ENCODE data around the gene TNFAIP8.

Gene TNFAIP8

DNA sequence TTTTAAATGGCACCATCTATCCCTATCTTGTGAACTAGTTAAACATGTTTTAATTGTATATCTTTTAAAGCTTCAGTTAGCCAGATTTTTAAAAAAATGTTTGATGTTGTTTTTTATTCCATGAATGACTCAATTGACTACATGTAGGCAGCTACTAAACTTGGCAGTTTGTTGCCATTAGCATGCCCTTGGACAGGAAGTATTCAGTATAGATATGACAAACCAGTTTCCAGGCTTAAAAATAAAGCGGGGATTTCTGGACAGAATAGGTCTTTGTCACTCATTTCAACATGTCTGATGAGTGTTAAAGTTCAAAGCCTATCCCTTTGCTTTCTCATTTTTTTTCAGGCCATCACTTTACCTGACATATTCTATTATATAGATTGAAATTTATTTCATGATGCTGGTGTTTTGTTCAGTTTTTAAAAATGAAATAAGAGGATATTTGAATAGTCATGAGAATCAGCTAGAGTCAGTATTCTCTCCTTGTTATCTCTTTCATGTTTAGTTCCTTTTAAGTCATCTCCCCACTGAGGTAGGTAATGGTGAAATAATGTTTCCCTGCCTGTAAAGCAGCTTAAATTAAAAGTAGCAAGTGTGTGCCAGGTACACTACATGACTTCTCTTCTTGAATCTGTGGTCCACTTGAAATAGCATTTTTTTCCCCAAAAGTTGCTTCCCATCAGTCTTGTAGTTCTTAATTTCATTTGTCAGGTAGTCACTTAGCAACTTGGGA is 11.9 kb downstream of the TNFAIP8 start:
- DNase-seq (ENCODE audit: low read depth, low spot score), result no peak

DNA sequence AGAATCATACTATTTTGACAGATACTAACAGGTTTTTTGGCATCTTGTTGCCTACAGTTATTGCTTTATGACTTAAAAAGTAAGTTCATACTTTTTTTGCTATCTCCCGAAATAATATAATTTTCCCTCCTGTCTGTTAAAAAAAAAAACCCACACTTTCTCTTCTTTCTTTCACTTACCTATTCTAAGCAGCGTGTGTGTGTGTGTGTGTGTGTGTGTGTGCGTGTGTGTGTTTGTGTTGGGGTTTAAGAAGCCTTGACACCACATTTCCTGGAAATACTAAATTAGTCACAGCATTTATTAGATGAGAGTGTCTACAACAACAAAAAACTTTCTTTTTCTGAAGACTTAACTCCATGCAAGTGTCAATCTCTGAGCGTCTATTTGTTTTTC is 12.4 kb downstream of the TNFAIP8 start:
- no peak for DNase-seq (ENCODE audit: low read depth, low spot score)

DNA sequence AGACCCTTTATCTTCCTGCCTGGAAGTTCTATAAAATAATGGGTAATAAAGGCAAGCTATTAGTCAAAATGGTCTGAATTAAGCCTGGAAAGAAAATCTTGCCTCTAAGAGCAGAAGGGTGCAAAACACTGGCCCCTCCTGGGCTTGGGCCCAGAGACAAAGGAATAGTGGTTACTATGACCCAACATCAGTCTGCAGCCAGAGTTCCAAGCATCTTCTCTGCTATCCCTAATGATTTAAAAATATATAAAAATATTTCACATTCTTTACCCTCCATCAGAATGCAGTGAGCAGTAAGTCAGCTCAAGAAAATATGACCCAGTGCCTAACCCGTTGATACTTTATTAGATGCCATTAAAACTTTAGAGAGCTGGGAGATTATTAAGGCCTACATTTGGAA is 14.7 kb downstream of the TNFAIP8 start:
- no peak for DNase-seq (ENCODE audit: low read depth, low spot score)

DNA sequence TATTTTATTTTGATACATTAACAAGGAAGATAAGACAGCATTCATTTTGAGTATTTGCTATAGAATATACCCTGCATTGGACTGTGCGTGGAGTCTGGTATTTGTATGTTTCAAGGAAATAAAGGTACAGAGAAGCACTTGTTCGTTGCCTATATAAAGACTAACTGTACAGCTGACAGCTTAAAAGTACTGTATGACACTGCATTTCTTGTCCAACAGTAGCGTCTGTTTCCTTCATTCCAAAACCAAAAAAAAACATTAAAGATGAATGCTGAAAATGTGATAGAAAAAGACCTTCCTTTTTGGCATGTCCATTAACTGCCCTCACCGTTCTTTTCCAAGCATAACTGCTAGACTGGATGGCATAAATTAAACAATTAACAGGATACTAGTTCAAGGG is 15.3 kb downstream of the TNFAIP8 start:
- no peak for DNase-seq (ENCODE audit: low read depth, low spot score)

DNA sequence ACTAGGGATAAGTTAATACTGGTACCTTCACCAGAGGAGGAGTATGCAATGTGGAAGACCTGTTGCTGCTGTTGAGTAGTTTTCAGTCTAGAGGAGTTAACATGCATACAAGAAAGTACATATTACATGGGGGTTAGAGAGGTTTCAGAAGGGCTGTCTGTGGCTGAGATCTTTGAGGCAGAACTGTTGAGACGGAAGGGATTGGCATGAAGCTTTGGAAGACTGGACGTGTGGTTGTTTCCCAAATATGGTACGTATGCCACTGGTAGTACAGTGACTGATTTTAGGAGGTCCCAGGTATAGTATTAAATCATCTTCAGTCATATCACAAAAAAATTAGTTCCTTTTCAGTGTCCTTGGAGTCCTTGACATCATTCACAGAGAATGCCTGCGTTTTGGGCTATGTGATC is 17.6 kb downstream of the TNFAIP8 start:
- no peak for DNase-seq (ENCODE audit: low read depth, low spot score)

DNA sequence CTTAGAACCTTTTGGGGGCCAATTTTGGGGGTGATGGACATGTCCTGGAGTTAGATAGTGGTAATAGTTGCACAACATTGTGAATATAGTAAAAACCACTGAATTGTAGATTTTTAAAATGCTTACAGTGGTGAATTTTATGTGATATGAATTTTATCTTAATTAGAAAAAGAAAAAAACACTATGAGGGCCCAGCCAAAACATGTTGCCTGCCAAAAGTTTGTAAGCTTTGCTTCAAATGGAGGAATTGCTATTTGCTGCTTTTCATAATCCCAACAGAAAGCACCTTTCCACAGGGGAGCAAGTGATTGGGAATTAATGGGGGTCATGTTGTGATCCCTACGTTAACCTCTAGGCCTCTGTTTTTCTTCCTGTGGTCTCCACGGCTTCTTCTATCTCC is 19.1 kb downstream of the TNFAIP8 start:
- no peak for DNase-seq (ENCODE audit: low read depth, low spot score)

DNA sequence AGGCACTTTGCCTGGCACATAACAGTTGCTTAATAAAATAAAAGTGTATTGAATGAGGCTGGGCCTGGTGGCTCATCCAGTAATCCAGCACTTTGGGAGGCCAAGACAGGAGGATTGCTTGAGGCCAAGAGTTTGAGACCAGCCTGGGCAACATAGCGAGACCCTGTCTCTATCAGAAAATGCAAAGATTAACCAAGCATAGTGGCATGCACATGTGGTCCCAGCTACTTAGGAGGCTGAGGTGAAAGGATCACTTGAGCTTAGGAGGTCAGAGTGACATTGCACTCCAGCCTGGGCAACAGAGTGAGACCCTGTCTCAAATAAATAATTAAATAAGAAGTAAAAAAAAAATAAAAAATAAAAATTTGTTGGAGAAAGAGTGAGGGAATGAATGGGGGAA is 21.2 kb downstream of the TNFAIP8 start:
- DNase-seq (ENCODE audit: low read depth, low spot score), result no peak

DNA sequence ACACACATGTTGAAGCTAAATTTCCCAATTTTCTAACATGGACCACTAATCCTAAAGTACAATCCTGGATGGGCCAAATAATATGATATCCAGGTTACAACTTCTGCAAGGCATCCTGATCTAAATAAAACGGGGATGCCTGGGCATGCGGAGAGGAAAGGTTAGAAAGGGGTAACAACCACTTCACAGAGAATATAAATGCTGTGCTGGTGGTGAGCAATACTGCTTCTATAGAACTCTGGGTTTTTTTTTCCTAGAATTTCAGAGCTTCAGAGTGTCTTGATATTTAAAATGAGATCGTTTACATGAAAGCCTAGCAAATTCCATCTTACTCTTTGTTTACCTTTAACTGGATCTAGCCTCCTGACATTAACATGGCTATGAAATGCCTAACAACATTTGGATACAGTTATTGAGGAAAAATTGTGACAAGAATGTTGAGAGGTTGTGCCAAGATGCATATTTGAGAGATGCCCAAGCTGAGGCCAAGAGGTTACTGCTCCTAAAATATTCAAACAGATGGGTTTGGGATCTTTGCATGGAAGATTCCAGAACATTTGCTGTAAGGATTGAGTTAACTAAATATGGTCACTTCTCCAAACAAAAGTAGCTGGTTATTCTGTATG is 22.4 kb downstream of the TNFAIP8 start:
- no peak for DNase-seq (ENCODE audit: low read depth, low spot score)

DNA sequence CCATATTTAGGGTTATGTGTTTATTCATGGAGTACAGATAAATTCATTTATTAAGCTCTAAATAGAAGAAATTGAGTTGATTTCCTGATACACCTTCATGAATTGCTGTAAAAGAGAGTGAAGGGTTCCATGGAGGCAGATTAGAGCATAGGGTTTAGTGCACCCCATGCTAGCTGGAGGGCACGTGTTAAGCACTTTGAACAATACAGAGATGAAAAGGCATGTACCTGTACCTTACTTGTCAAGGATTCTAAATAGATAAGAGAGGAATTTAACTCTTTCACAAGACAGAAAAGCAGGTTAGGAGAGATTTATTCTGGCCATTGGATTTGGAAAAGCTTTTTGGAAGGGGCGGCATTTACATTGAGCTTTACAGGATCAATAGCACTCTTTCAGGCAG is 23.3 kb downstream of the TNFAIP8 start:
- no peak for DNase-seq (ENCODE audit: low read depth, low spot score)

DNA sequence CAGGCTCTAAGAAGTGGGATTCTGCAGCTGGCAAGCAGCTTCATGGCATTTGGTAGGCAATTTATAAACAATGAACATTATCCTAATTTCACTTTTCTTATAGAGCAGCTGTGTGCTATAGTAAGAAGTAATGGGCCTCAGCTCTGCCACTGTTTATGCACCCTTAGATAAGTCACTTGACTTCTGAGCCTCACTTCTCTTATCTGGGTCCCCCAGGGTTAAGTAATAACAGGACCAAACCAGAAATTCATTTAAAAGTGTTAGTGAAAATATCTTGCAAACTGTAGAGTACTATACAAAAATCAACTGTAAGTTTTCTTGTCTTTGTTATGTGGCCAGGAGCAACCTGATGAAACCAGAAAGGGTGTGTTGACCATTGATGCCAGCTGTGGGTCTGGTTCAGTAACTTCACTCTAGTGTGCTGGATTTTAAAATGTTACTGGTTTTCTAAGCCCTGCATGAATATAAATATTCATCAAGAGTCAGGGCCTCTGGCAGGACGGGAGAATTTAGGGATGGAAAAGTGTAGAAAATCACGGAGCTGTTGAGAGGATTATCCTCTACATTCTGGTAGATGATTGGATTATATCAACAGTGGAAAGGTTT is 24.2 kb downstream of the TNFAIP8 start:
- no peak for DNase-seq (ENCODE audit: low read depth, low spot score)

DNA sequence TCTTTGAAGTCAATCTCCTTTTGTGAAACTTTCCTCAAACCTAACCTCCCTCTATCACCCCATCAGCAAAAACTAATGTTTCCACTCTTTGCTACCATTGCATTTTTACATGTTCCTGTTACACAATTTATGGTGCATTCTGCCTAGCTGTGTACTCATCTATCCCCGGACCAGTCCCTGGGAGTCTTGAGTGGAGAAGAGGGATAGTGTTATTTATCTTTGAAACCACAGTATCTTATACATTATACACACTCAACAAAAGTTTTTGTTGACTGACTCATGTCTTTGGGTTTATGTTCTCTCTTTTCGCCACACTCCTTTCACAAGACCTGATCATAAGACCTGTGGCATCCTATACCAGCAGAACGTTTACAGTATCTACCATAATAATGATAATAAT is 26.4 kb downstream of the TNFAIP8 start:
- DNase-seq (ENCODE audit: low read depth, low spot score), result no peak

DNA sequence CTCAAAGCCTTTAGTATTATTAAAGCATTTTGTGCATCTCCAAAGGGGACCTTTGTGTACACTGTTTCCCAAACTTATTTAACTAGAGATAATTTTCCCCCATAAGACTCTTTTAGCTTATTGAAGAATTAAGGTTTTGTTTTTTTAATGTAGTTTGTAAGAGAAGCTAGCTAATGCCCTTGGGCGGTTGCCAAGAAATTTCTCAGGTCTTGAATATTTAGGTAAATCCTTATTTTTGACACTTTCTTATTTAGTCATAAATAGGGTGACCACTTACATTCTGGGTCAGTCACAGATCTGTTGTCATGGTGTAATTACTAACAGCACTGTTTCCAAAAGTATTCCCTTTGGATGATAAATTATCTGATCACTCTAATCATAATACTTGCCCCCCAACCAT is 27.2 kb downstream of the TNFAIP8 start:
- no peak for DNase-seq (ENCODE audit: low read depth, low spot score)

DNA sequence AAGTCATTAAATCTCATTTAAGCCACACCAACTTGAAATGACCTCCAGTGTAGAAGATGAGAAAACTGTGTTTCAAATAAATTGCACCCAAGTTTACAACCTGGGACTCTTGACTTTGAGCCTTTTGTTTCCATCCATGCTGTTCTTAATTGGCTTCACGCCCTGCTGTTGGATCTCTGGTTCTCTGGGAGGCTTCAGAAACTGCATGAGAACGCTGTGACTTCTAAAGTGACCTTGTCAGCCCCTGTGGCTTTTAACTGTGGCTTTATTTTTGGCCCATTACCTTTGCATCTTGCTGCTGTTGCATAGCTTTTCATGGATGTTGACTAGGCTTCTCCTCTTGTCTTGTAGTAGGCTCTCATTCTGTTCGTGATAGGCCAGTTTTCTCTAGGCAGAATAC is 29.3 kb downstream of the TNFAIP8 start:
- no peak for DNase-seq (ENCODE audit: low read depth, low spot score)

DNA sequence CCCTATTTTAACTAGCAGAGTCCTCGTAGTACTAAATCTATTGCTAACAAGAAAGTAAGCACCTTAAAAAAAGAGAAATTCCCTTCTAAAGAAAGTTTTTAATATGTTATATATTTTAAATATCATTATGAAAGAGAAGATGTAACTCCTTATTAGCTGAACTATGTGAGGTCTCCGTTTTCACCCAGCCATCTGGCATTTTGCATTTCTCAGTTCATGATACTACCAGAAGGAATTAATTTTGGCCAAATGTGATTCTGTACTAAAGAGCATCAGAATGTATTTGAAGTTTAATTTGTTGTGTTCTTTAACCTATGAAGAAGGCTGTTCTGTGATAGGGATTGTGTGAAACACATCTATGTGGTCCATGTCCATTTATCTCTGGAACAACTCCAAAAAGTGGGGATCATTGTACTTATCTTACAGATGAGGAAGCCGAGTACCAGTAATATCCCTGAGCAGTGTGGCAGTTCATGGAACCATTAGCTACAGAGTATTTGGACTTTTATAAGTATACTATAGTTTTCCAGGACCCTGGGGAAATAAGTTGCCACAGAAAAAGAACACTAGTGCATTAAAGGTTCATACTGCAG is 29.8 kb downstream of the TNFAIP8 start:
- no peak for DNase-seq (ENCODE audit: low read depth, low spot score)

DNA sequence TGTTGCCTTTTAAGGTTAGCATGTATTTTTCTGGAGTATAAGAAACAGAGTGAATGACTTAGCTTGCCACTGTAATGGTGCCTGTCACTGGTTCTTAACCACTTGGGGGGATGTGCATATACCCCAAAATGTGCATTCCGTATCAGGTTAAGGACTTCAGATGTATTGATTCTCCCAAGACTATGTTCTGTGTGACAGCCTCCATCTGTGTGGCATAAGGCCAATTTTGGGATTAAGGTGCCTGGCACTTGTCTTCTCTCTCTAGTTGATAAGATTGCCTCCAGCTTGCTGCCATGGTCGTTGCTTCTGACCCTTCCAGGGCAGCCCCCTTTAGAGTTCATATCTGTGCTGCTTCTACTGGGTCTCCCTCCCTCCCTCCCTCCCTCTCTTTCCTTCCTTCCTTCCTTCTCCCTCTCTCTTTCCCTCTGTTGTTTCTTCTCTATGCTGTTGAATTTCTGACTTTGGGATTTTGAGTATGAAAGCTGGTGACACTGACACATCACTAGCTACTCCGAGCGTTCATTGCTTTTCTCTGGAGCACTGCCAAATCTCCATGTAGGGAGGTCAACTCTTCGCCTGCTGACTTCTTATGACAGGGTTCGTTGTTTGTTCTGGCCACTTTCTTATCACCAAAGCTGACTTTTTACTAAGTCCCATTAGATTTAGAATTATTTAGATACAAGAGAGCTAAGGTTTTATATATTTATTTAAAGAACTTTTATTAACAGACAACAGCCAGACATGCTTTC is 31.0 kb downstream of the TNFAIP8 start:
- no peak for DNase-seq (ENCODE audit: low read depth, low spot score)

DNA sequence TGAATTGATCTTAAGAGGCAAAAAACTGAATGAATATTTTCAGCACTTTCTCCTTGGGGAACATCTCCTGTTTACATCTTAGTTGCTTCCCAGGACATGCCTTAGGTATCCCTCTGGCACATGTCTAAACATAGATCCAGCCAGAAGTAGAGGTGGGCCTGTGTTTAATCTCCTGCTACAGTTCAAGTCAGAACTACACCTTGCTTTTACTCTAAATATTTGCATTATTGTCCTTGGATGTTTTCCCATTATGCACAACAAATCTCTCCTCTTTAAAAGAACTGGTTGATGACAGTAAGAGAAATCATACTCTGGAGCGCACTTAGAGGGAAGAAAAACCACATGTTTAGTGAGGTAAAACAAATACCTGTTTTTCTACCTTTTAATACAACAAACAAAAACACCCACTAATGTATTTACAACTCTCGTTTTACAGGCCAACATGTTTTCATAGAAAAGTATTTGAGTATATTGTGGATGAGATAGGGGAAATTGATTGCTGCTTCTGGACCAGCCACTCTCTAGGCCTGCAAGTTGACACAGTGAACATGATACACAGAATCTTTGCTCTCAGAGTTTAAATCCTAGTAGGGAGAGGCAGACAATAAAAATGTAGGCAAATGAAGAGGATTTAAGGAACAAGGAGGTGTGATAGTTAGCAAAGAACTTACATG is 32.3 kb downstream of the TNFAIP8 start:
- DNase-seq (ENCODE audit: low read depth, low spot score), result no peak

DNA sequence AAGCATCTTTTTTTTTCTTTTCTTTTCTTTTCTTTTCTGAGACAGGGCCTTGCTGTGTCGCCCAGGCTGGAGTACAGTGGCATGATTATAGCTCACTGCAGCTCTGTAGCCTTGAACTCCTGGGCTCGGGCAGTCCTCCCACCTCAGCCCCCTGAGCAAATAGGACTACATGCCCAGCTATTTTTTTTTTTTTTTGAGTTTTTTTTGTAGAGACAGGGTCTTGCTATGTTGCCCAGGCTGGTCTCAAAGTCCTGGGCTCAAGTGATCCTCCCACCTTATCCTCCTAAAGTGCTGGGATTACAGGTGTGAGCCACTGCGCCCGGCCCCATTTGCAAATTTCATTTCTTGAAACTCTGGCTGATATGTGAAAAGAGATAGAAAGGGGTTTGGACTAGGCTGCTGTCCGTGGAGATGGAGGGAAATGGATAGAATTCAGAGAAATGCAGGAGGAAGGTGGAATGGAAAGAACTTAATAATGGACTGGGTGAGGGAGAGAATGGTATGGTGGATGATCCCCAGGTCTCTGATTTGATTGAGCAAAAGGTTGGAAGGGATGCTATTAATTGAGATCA is 32.9 kb downstream of the TNFAIP8 start:
- DNase-seq (ENCODE audit: low read depth, low spot score), result no peak

DNA sequence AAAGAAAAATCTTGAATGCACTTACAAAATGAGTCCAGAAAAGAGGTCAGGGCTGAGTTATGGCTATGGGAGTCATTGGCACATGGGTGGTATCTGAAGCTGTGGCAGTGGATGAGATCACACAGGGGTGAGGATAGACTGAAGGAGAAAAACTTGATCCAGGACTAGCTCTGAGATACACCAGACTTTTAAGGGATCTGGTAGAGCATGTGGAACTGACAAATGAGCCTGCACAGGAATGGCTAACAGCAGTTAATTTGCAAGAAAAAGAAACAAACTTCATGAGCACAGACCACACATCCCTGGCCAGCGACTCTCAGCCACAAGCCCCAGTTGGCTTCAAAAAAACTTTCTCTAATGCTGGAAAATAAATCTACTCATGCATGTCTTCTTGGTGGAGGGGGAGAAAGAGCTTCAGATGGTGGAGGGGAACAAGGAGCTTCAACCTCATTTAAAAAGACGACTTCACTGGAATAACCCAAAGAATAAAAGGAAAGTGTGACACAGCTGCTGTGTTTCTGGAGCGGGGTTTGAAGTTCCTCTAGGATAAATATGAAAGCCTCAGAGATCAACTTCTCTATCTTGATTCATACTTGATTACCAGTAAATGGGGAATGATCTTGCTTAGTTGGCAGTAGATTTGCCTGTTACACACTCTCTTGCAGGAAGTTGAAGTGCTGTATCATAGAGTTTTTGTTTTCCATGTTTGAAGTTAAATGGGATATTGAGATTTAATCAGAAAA is 33.6 kb downstream of the TNFAIP8 start:
- DNase-seq (ENCODE audit: low read depth, low spot score), result no peak

DNA sequence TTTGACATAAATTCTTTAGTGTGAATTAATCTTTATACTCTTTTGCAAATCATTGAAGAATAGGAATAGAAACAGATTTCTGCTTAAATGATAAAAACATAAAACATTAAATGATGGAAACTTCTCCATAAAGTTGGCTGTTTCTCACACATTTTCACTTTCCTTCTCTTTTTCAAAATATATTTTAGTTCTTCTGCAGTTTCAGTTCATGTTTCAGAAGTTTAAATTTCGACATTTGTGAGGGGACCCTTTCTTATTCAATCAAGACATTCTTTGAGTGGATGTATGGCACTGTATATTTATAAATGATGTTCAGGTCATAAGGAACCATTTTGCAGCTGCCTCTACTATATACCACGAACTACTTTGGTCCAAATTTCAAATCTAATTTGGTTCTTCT is 34.6 kb downstream of the TNFAIP8 start:
- DNase-seq (ENCODE audit: low read depth, low spot score), result no peak

DNA sequence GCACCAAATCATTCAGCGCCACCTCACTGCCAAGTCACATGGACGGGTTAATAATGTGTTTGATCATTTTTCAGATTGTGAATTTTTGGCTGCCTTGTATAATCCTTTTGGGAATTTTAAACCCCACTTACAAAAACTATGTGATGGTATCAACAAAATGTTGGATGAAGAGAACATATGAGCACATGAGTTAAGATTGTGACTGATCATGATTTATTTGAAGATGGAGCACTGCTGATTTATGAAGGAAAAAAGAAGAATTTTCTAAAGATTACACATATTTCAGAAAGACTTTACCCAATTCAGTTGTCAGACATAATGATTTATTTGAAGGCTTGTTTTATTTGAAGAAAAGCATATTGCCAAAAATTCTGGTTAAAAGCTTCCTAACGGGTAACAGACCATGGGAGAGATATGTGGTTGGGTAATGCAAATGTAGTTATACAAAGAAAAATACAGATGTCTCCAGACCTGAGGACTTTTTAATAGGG is 37.4 kb downstream of the TNFAIP8 start:
- DNase-seq (ENCODE audit: low read depth, low spot score), result no peak

All from iPS DF 19.7 (cell line).